Erythroblast (primary cell): ENCODE measurements around the gene GALNT18.

Experiments used
- GATA1 ChIP-seq: IDR thresholded peaks from 2 replicates; pipeline ENCODE4 v1.6.1; 2011; ENCODE audit warnings: low read depth, mild to moderate bottlenecking, control low read depth, low read length, moderate library complexity
- POLR2A ChIP-seq: IDR thresholded peaks from 2 replicates; pipeline ENCODE4 v1.6.1; 2011; ENCODE audit warnings: mild to moderate bottlenecking, low read length

- TF ChIP-seq POLR2A, result no peak
- no peak for TF ChIP-seq GATA1
Measured at GRCh38 chr11:11370255-11370961, 251.4 kb downstream of the GALNT18 start.
